ENCODE data around the gene RBM25. TPM values are rescaled to one million over a fixed set of nuclear protein-coding genes. Genes with fewer than 3 reads are reported as not detected.

Gene RBM25
- total RNA-seq, 1 experiment from 2014 or later: 107 TPM

DNA sequence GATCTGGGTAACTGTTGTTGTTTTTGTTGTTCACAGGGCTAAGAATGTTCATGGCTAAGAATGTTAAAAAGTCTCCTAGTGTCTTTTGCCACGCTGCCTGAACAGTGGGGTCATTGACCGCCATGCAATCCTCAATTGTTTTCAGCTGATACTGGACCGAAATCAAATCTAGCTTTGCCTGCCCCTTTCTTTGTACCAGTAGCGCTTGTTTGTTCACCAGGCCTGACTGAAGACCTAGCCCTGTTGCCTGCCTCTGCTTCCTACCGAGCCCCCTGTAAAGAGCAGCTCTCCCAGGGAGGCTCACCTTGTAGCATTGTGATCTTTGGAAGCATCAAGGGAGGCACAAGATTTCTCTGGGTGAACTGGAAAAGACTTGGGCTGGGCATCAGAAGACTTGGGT lies 84.7 kb downstream of the RBM25 start:
- H3K4me1 Mint-ChIP-seq (ENCODE audit: insufficient read depth, unreplicated experiment): peaks cover 18% of the 10 kb centered on the region

DNA sequence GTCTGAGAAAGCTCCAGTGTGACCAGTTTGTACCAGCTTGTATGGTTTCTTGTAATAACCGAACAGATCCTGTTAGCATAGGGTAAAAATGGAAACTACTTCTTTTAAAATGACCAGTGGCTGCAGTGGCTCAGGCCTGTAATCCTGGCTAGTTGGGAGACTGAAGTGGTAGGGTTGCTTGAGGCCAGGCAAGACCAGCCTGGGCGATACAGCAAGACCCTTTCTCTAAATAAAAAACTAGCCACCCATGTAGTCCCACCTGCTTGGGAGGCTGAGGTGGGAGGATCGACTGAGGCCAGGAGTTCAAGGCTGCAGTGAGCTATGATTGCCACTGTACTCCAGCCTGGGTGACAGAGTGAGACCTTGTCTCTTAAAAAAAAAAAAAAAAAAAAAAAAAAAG lies 85.3 kb downstream of the RBM25 start:
- BruUV-seq (replicated peaks): no TSS peak
- H3K27me3 Mint-ChIP-seq (ENCODE audit: insufficient read depth, unreplicated experiment): no peaks in the 10 kb centered on the region
- CTCF ChIA-PET: no interaction called here
- no peak overlapping the region for H3K27ac Mint-ChIP-seq (ENCODE audit: low read depth, unreplicated experiment)
- H3K4me3 Mint-ChIP-seq (ENCODE audit: unreplicated experiment): no peak overlapping the region
- H3K4me1 Mint-ChIP-seq (ENCODE audit: insufficient read depth, unreplicated experiment): peaks cover 18% of the 10 kb centered on the region
- DNase-seq (ENCODE audit: unreplicated experiment): no peak
- POLR2A ChIA-PET: no interaction called here
- TF ChIP-seq, protein P1, sequence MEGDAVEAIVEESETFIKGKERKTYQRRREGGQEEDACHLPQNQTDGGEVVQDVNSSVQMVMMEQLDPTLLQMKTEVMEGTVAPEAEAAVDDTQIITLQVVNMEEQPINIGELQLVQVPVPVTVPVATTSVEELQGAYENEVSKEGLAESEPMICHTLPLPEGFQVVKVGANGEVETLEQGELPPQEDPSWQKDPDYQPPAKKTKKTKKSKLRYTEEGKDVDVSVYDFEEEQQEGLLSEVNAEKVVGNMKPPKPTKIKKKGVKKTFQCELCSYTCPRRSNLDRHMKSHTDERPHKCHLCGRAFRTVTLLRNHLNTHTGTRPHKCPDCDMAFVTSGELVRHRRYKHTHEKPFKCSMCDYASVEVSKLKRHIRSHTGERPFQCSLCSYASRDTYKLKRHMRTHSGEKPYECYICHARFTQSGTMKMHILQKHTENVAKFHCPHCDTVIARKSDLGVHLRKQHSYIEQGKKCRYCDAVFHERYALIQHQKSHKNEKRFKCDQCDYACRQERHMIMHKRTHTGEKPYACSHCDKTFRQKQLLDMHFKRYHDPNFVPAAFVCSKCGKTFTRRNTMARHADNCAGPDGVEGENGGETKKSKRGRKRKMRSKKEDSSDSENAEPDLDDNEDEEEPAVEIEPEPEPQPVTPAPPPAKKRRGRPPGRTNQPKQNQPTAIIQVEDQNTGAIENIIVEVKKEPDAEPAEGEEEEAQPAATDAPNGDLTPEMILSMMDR (IDR thresholded peaks at IDR 0.05; ENCODE audit: unreplicated experiment): no peak
- intact Hi-C loops (cut with micrococcal nuclease): no loop called here
- no peaks in the 10 kb centered on the region for H3K9me3 Mint-ChIP-seq (ENCODE audit: unreplicated experiment)
- peaks cover 12% of the 10 kb centered on the region for H3K36me3 Mint-ChIP-seq (ENCODE audit: insufficient read depth, unreplicated experiment)

More for the DNA sequence above, 84.7 kb downstream of the RBM25 start:
- ChIA-PET CTCF (no interaction called here), POLR2A (interaction anchor here (0.7 kb wide), 1 partner anchor 85 kb away, joined by 3 read pairs; the partner anchor contains the start of gene RBM25)
- intact Hi-C loops (cut with micrococcal nuclease): no loop called here
- TF ChIP-seq, protein P1 (IDR thresholded peaks at IDR 0.05; ENCODE audit: unreplicated experiment): no peak
- DNase-seq (ENCODE audit: unreplicated experiment): no peak
- Mint-ChIP-seq H3K27ac (ENCODE audit: low read depth, unreplicated experiment) (no peak overlapping the region), H3K27me3 (ENCODE audit: insufficient read depth, unreplicated experiment) (no peaks in the 10 kb centered on the region), H3K36me3 (ENCODE audit: insufficient read depth, unreplicated experiment) (peaks cover 11% of the 10 kb centered on the region), H3K9me3 (ENCODE audit: unreplicated experiment) (no peaks in the 10 kb centered on the region), H3K4me3 (ENCODE audit: unreplicated experiment) (no peak overlapping the region)
- BruUV-seq (replicated peaks): no TSS peak

DNA sequence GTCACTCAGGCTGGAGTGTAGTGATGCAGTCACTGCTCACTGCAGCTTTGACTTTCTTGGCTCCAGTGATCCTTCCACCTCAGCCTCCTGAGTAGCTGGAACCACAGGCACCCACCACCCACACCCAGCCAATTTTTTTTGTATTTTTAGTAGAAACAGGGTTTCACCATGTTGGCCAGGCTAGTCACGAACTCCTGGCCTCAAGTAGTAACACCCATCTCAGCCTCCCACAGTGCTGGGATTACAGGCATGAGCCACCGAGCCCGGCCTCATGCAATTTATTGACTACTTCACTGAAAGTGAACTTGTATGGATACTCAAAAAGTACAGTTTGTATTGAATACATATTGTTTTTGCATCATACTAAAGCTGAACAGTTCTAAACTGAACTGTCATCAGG lies 87.0 kb downstream of the RBM25 start:
- no peak for DNase-seq (ENCODE audit: unreplicated experiment)
- Mint-ChIP-seq H3K36me3 (ENCODE audit: insufficient read depth, unreplicated experiment) (peaks cover 28% of the 10 kb centered on the region), H3K27me3 (ENCODE audit: insufficient read depth, unreplicated experiment) (no peaks in the 10 kb centered on the region), H3K27ac (ENCODE audit: low read depth, unreplicated experiment) (no peak overlapping the region), H3K9me3 (ENCODE audit: unreplicated experiment) (no peaks in the 10 kb centered on the region), H3K4me3 (ENCODE audit: unreplicated experiment) (no peak overlapping the region), H3K4me1 (ENCODE audit: insufficient read depth, unreplicated experiment) (peaks cover 18% of the 10 kb centered on the region)
- TF ChIP-seq, protein P1 (IDR thresholded peaks at IDR 0.05; ENCODE audit: unreplicated experiment): no peak
- intact Hi-C loops (cut with micrococcal nuclease): no loop called here
- POLR2A ChIA-PET: no interaction called here
- BruUV-seq (replicated peaks): no TSS peak
- CTCF ChIA-PET: no interaction called here

DNA sequence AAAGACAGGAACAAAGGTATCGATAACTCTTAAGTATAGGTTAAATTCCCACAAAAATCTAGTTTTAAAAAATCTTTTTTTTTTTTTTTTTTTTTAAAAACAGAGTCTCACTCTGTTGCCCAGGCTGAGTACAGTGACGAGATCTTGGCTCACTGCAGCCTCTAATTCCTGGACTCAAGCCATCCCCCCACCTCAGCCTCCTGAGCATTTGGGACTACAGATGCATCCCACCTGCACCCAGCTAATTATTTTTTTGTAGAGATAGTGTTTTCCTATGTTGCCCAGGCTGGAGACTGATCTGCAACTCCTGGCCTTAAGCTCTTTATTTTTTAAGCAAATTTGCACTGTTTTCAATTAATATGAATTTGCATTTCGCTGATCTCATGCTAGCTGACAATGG lies 87.8 kb downstream of the RBM25 start:
- H3K36me3 Mint-ChIP-seq (ENCODE audit: insufficient read depth, unreplicated experiment): peaks cover 31% of the 10 kb centered on the region
- POLR2A ChIA-PET: interaction anchor here (0.7 to 2.8 kb wide), 2 partner anchors 9 to 129 kb away, joined by 3 to 23 read pairs; partner anchors contain the start of gene PSEN1

More for the DNA sequence above, 87.8 kb downstream of the RBM25 start:
- Mint-ChIP-seq H3K27me3 (ENCODE audit: insufficient read depth, unreplicated experiment) (no peaks in the 10 kb centered on the region), H3K27ac (ENCODE audit: low read depth, unreplicated experiment) (no peak overlapping the region), H3K4me1 (ENCODE audit: insufficient read depth, unreplicated experiment) (peaks cover 18% of the 10 kb centered on the region), H3K4me3 (ENCODE audit: unreplicated experiment) (no peak overlapping the region), H3K9me3 (ENCODE audit: unreplicated experiment) (no peaks in the 10 kb centered on the region)
- intact Hi-C loops (cut with micrococcal nuclease): no loop called here
- DNase-seq (ENCODE audit: unreplicated experiment): no peak
- no TSS peak for BruUV-seq (replicated peaks)
- TF ChIP-seq, protein P1 (IDR thresholded peaks at IDR 0.05; ENCODE audit: unreplicated experiment): no peak
- CTCF ChIA-PET: no interaction called here

Measured in MCF 10A (cell line).